ENCODE results near the gene ADAMTS17.

DNA sequence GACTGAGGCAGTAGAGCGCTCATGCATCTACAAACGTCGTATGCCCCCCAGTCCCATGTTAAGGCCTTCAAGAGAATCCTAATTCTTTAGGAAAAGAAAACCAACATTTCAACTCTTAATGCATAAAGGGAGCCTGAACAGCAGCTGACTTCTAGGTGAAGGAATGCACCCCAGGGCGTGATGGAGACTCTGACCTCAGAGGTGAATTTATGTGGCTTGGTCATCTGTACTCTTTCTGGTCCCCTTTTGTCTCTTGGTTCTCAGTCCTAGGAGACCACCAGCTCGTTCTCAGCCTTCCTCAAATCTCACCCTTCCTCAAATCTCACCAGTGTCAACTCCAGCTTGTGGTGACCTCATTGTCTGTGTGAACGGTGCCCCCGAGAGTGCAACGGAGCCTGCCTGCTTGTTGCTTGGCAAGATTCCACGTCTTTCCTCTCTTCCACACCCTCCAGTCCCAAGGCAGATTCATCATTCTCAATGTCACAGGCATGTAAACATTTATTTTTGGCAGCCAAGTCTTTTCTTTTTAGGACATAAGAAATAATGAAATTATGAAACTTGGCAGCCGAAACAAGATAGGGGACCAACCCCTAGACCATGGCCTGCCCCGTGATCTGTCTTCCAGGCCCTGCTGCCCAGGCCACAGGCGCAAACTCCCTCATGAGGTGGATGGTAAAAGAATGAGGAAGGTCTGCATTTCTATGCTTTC, 166.2 kb downstream of the ADAMTS17 start:
- TF ChIP-seq POLR2A (IDR thresholded peaks at IDR 0.05; ENCODE audit: low read length) (no peak), GATA1 (IDR thresholded peaks at IDR 0.05; ENCODE audit: low read depth, low read length) (no peak)
